ENCODE measurements around the gene SAP30L.

The SAP30L gene

GRCh38 chr5:154409230-154409840, 36.5 kb upstream of the SAP30L start:
- Mint-ChIP-seq H3K27ac (no peak overlapping the region), H3K36me3 (peaks cover 13 to 36% of the 10 kb centered on the region in 2 donors), H3K4me3 (no peak overlapping the region), H3K4me1 (peaks cover 6 to 14% of the 10 kb centered on the region in 2 donors), H3K9me3 (no peaks in the 10 kb centered on the region), H3K27me3 (no peaks in the 10 kb centered on the region)
- DNase-seq (no peak), ATAC-seq (replicated peaks) (no peak)

GRCh38 chr5:154410008-154410407, 35.8 kb upstream of the SAP30L start:
- H3K4me3 Mint-ChIP-seq: no peak overlapping the region
- peaks cover 14 to 40% of the 10 kb centered on the region in 2 donors for H3K36me3 Mint-ChIP-seq
- H3K4me1 Mint-ChIP-seq: peaks cover 4 to 7% of the 10 kb centered on the region in 2 donors
- ATAC-seq (replicated peaks) (no peak), DNase-seq (no peak)
- H3K9me3 Mint-ChIP-seq: no peaks in the 10 kb centered on the region
- H3K27me3 Mint-ChIP-seq: no peaks in the 10 kb centered on the region
- H3K27ac Mint-ChIP-seq: no peak overlapping the region

GRCh38 chr5:154410786-154411185, 35.0 kb upstream of the SAP30L start:
- H3K4me3 Mint-ChIP-seq: no peak overlapping the region
- no peak for DNase-seq
- no peaks in the 10 kb centered on the region for H3K27me3 Mint-ChIP-seq
- no peaks in the 10 kb centered on the region for H3K9me3 Mint-ChIP-seq
- no peak overlapping the region for H3K27ac Mint-ChIP-seq
- peaks cover 0 to 1% of the 10 kb centered on the region in 2 donors for H3K4me1 Mint-ChIP-seq
- no peak for ATAC-seq (replicated peaks)
- H3K36me3 Mint-ChIP-seq: peaks cover 14 to 42% of the 10 kb centered on the region in 2 donors

GRCh38 chr5:154411338-154411737, 34.5 kb upstream of the SAP30L start:
- Mint-ChIP-seq H3K27me3 (no peaks in the 10 kb centered on the region), H3K9me3 (no peaks in the 10 kb centered on the region), H3K4me3 (no peak overlapping the region), H3K36me3 (peaks cover 14 to 42% of the 10 kb centered on the region in 2 donors), H3K27ac (no peak overlapping the region), H3K4me1 (peaks cover 0 to 1% of the 10 kb centered on the region in 2 donors)
- DNase-seq (no peak), ATAC-seq (replicated peaks) (no peak)

- Mint-ChIP-seq H3K27ac (no peak overlapping the region), H3K27me3 (no peaks in the 10 kb centered on the region), H3K4me3 (no peak overlapping the region), H3K9me3 (no peaks in the 10 kb centered on the region), H3K4me1 (peaks cover 8 to 9% of the 10 kb centered on the region in 2 donors), H3K36me3 (peaks cover 14 to 43% of the 10 kb centered on the region in 2 donors)
- ATAC-seq (replicated peaks): no peak
- DNase-seq: no peak
Observed at GRCh38 chr5:154412316-154412715, 33.5 kb upstream of the SAP30L start.

GRCh38 chr5:154412925-154413324, 32.9 kb upstream of the SAP30L start:
- Mint-ChIP-seq H3K9me3 (no peaks in the 10 kb centered on the region), H3K27ac (no peak overlapping the region), H3K27me3 (no peaks in the 10 kb centered on the region), H3K4me1 (peaks cover 8 to 9% of the 10 kb centered on the region in 2 donors), H3K36me3 (peaks cover 14 to 43% of the 10 kb centered on the region in 2 donors), H3K4me3 (no peak overlapping the region)
- no peak for ATAC-seq (replicated peaks)
- DNase-seq: no peak

GRCh38 chr5:154415114-154415513, 30.7 kb upstream of the SAP30L start:
- H3K27me3 Mint-ChIP-seq: no peaks in the 10 kb centered on the region
- H3K4me1 Mint-ChIP-seq: peaks cover 8 to 9% of the 10 kb centered on the region in 2 donors
- H3K36me3 Mint-ChIP-seq: peaks cover 15 to 50% of the 10 kb centered on the region in 2 donors
- H3K27ac Mint-ChIP-seq: no peak overlapping the region
- no peak overlapping the region for H3K4me3 Mint-ChIP-seq
- no peak for ATAC-seq (replicated peaks)
- DNase-seq: no peak
- H3K9me3 Mint-ChIP-seq: no peaks in the 10 kb centered on the region

- no peak overlapping the region for H3K4me3 Mint-ChIP-seq
- ATAC-seq (replicated peaks): no peak
- H3K36me3 Mint-ChIP-seq: peaks cover 20 to 51% of the 10 kb centered on the region in 2 donors
- H3K9me3 Mint-ChIP-seq: peaks cover 0 to 3% of the 10 kb centered on the region in 2 donors
- no peaks in the 10 kb centered on the region for H3K27me3 Mint-ChIP-seq
- no peak for DNase-seq
- H3K27ac Mint-ChIP-seq: no peak overlapping the region
- peaks cover 8 to 9% of the 10 kb centered on the region in 2 donors for H3K4me1 Mint-ChIP-seq
Observed at GRCh38 chr5:154418344-154418820, 27.4 kb upstream of the SAP30L start.

GRCh38 chr5:154419236-154419635, 26.6 kb upstream of the SAP30L start:
- Mint-ChIP-seq H3K36me3 (peaks cover 26 to 53% of the 10 kb centered on the region in 2 donors), H3K4me3 (no peak overlapping the region), H3K27me3 (no peaks in the 10 kb centered on the region), H3K4me1 (peaks cover 8 to 15% of the 10 kb centered on the region in 2 donors), H3K27ac (no peak overlapping the region), H3K9me3 (peaks cover 0 to 7% of the 10 kb centered on the region in 2 donors)
- ATAC-seq (replicated peaks): no peak
- DNase-seq: no peak

- Mint-ChIP-seq H3K27me3 (no peaks in the 10 kb centered on the region), H3K4me1 (peaks cover 4 to 10% of the 10 kb centered on the region in 2 donors), H3K27ac (no peak overlapping the region)
Observed at GRCh38 chr5:154421868-154422267, 23.9 kb upstream of the SAP30L start.

GRCh38 chr5:154422298-154422697, 23.5 kb upstream of the SAP30L start:
- Mint-ChIP-seq H3K9me3 (peaks cover 0 to 7% of the 10 kb centered on the region in 2 donors), H3K4me3 (no peak overlapping the region), H3K27me3 (no peaks in the 10 kb centered on the region), H3K27ac (no peak overlapping the region), H3K4me1 (peaks cover 3 to 6% of the 10 kb centered on the region in 2 donors), H3K36me3 (peaks cover 30 to 53% of the 10 kb centered on the region in 2 donors)
- DNase-seq: no peak
- ATAC-seq (replicated peaks): no peak

More at GRCh38 chr5:154421868-154422267, 23.9 kb upstream of the SAP30L start:
- no peak overlapping the region for H3K4me3 Mint-ChIP-seq
- ATAC-seq (replicated peaks) (no peak), DNase-seq (no peak)
- peaks cover 28 to 51% of the 10 kb centered on the region in 2 donors for H3K36me3 Mint-ChIP-seq
- peaks cover 0 to 7% of the 10 kb centered on the region in 2 donors for H3K9me3 Mint-ChIP-seq

GRCh38 chr5:154428208-154428607, 17.6 kb upstream of the SAP30L start:
- no peak overlapping the region for H3K27ac Mint-ChIP-seq
- ATAC-seq (replicated peaks) (no peak), DNase-seq (no peak)
- no peaks in the 10 kb centered on the region for H3K27me3 Mint-ChIP-seq
- H3K36me3 Mint-ChIP-seq: peaks cover 21 to 37% of the 10 kb centered on the region in 2 donors
- no peak overlapping the region for H3K4me3 Mint-ChIP-seq
- peaks cover 0 to 7% of the 10 kb centered on the region in 2 donors for H3K9me3 Mint-ChIP-seq
- peaks cover 3 to 6% of the 10 kb centered on the region in 2 donors for H3K4me1 Mint-ChIP-seq

- no peak for ATAC-seq (replicated peaks)
- Mint-ChIP-seq H3K4me1 (peaks cover 3 to 5% of the 10 kb centered on the region in 2 donors), H3K27ac (no peak overlapping the region)
Observed at GRCh38 chr5:154429341-154429740, 16.5 kb upstream of the SAP30L start.

GRCh38 chr5:154430466-154430865, 15.3 kb upstream of the SAP30L start:
- peaks cover 0 to 1% of the 10 kb centered on the region in 2 donors for H3K9me3 Mint-ChIP-seq
- ATAC-seq (replicated peaks) (no peak), DNase-seq (no peak)
- H3K4me1 Mint-ChIP-seq: peaks cover 3 to 6% of the 10 kb centered on the region in 2 donors
- H3K27ac Mint-ChIP-seq: no peak overlapping the region
- H3K27me3 Mint-ChIP-seq: no peaks in the 10 kb centered on the region
- peaks cover 18 to 30% of the 10 kb centered on the region in 2 donors for H3K36me3 Mint-ChIP-seq
- H3K4me3 Mint-ChIP-seq: no peak overlapping the region

More at GRCh38 chr5:154429341-154429740, 16.5 kb upstream of the SAP30L start:
- peaks cover 17 to 31% of the 10 kb centered on the region in 2 donors for H3K36me3 Mint-ChIP-seq
- DNase-seq: no peak
- H3K4me3 Mint-ChIP-seq: no peak overlapping the region
- H3K9me3 Mint-ChIP-seq: peaks cover 0 to 1% of the 10 kb centered on the region in 2 donors
- H3K27me3 Mint-ChIP-seq: no peaks in the 10 kb centered on the region

GRCh38 chr5:154430961-154431630, 14.7 kb upstream of the SAP30L start:
- peaks cover 0 to 1% of the 10 kb centered on the region in 2 donors for H3K9me3 Mint-ChIP-seq
- H3K4me3 Mint-ChIP-seq: no peak overlapping the region
- H3K4me1 Mint-ChIP-seq: peaks cover 3 to 6% of the 10 kb centered on the region in 2 donors
- no peaks in the 10 kb centered on the region for H3K27me3 Mint-ChIP-seq
- peaks cover 18 to 37% of the 10 kb centered on the region in 2 donors for H3K36me3 Mint-ChIP-seq
- DNase-seq (no peak), ATAC-seq (replicated peaks) (no peak)
- no peak overlapping the region for H3K27ac Mint-ChIP-seq

Data from stimulated activated naive B cell treated with anti-CD40 and anti-IgM and Interleukin-4, amounts not matched to agents 10 μg/mL and 1 μg/mL and 100 μg/mL, for 72 hours (primary cell).